Activated T-cell treated with anti-CD3 and anti-CD28 coated beads, Interleukin-2, amount 50 U/mL, for 1 hour (primary cell): Measurements from ENCODE around the gene S100B.

ENCODE experiments used
- DNase-seq: peaks from one replicate; pipeline ENCODE4 v3.0.0-alpha.2; 2020

S100B gene

GRCh38 chr21:46626975-46627501 lies 22.2 kb upstream of the S100B start:
- no peak for DNase-seq

DNA sequence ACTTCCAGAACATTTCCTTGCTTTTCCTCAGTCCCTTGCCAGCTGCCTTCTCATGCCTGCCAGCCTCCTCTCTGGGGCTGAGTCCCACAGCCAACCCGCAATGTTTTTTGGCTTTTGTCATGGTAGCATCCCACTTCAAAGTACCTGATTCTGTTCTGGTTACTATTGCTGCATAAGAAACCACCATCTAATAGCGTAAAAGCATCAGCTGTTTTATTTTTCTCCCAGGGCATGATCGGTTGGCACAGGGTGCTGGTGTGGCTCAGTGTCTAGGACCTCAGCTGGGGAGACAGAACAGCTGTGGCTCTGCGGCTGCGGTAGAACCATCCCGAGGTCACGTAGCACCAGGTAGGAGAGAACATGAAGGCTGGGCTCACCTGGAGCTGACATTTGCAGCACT lies 21.7 kb upstream of the S100B start:
- DNase-seq, result no peak

GRCh38 chr21:46625759-46626158 lies 20.9 kb upstream of the S100B start:
- no peak for DNase-seq

DNA sequence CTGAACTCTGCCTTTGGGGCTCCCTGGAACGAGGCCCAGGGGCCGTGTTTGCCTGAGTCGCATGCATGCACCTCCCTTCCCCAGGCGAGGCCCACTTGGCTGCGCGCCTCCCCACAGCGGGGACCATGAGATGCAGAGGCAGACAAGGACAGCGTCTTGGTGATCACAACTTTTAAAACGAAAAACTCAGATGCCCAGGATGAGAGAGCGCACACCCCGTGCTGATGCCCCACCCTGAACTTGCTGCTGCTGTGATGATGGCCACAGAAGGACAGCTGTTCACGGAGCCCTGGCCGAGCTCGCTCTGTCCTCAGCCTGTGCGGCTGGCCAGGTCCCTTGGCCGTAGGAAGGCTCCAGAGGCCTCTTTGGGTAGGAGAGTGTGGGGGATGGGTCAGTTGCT lies 19.2 kb upstream of the S100B start:
- no peak for DNase-seq

DNA sequence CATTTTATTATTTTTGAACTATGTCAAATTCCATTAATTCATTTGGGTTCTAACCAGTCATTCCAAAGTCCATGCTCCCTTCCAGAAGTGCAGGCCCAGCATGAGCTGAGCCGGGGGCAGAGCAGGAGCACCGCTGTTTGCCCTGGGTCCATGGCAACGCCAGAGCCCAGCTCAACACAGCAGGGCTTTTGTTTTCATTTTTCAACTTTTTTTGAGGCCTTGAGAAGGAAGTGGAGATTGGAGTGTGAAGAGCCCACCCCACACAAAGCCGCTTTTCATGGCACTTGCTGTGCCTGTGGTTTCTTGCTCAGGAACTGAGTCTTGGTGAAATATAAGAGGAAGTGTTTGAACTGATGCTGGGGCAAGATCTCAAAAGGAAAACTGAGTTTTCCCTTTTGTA lies 17.3 kb upstream of the S100B start:
- peak; percentile 46 for DNase-seq

DNA sequence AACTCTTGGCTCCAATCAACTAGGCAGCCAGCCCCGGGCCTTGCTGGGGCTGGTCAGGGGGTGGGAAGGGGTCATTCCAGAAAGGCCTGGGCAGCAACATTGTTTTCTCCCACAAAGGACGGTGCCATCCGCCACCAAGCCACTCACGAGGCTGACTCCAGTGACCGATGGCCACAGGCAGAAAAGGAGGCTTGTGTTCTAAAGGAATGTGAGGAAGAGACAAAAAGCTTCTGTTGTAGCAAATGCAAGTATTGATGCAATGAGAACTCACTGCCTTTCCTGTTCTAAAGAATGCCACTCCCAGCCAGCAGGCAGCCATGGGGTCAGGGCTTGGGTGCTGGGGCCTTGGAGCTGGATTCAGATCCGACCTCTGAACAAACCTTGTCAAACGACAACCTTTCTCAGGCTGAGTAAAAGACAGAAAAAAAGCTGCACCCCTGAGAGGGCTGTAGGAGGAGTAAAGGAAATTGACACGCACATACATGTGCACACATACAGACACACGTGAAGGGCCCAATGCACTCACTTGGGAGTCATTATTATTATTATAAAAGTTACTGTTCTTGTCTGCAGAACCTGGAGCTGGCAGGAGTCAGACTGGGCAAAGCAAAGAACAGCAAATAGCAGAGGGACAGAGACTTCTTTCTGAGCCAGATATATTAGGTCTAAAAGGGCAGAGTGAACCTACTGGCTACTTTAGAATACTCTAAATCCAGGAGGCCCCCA lies 16.7 kb upstream of the S100B start:
- DNase-seq, result no peak

DNA sequence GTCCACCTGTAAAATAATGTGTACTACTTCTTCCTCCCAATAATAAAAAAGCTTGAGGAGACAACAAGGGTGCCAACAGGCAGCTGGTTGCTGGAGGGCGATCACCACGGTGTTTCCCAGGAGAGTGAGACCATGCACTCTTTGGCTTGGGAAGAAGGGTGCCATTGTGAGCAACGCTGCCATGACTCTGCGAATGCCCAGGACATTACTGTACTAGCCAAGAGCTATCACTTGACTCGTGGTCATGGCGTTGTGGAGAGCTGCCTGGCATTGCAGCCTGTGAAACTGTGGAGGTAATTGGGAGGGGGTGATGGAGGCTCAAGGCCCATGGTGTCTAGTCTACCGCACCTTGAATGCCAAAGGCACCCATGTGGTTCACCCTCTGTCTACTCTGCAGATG lies 16.0 kb upstream of the S100B start:
- DNase-seq, result no peak

DNA sequence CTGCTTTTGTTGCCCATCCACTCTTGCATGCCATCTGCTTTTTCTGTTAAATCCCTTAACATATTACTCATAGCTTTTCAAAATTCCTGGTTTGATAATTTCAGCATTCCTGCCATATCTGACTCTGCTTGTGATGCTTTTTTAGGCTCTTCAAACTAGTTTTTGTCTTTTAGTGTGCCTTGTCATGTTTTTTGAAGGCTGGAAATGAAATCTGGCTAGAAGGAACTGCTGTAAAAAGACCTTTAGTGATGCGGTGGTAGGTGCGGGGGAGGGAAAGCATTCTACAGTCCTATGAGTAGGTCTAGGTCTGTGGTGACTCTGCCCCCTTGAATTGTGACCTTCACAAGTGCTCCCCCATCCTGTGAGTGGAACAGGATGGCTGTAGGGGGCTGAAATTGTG lies 15.0 kb upstream of the S100B start:
- DNase-seq, result no peak

DNA sequence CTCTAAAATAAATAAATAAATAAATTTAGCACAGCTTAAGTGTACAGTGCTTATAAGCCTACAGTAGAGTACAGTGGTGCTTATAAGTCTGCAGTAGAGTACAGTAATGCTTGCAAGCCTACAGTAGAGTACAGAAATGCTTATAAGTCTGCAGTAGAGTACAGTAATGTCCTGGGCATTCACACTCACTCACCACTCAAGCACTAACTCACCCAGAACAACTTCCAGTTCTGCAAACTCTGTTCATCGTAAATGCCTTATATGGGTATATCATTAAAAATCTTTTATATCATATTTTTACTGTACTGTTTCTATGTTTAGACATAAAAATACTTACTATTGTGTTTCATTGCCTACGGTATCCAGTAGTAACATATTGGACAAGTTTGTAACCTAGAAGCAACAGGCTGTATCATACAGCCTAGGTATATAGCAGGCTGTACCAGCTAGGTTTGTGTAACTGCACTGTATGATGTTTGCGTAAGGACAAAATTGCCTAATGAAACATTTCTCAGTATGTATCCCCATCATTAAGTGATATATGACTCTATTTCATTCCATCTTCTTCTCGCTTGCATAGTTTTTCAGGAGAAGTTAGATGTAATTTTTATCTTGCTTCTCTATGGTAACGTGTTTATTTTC lies 14.0 kb upstream of the S100B start:
- DNase-seq, result no peak

- no peak for DNase-seq
Measured at GRCh38 chr21:46617267-46618051, 12.6 kb upstream of the S100B start.

- DNase-seq, result no peak
Measured at GRCh38 chr21:46616656-46617055, 11.8 kb upstream of the S100B start.

DNA sequence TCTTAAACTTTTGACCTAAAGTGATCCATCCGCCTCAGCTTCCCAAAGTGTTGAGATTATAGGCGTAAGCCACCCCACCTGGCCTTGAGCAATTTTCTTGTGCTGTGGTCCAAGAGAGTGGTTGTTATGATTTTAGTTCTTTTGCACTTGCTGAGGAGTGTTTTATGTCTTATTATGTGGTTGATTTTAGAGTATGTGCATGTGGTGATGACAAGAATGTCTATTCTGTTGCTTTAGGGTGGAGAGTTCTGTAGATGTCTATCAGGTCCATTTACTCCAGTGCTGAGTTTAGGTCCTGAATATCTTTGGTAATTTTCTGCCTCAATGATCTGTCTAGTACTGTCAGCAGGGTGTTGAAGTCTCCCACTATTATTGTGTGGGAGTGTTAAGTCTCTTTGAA lies 11.2 kb upstream of the S100B start:
- no peak for DNase-seq

DNA sequence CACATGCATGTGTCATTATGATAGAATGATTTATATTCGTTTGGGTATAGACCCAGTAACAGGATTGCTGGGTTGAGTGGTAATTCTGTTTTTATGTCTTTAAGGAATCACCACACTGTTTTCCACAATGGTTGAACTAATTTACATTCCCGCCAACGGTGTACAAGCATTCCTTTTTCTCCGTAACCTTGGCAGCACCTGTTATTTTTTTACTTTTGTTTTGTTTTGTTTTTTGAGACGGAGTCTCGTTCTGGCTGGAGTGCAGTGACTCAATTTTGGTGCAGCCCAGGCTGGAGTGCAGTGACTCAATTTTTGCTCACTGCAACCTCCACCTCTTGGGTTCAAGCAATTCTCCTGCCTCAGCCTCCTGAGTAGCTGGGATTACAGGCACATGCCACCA lies 8.5 kb upstream of the S100B start:
- DNase-seq, result no peak

DNA sequence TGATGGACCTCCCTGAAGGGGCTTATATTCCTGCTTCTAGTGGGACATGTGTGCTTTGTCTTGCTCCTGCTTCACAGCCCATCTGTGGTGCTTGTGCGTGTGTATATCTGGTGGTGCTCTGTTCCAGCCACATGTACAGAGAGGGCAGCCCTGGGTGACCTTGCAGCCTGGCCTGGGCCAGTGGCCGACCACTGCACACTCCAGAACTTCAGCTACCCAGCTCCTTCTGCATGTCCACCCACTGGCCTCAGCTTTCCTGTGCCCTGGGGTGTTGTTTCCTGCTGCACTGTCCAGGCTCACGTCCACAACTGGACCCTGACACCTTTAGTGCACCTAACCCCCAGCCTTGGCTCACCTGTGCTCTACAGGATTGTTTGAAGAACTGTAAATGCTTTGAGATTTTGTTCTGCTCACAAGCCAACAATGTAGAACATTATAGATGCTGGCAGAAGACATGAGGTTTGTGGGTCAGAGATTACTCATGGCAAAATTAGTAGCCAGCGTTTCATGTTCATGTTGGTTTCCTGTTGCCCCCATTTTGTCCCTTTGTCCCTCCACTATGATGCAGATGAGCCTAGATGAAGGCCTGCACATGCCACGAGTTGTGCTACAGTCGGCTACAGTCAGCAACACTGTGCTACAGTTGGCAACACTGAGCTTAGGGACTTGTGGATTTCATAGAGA lies 5.3 kb upstream of the S100B start:
- DNase-seq, result no peak

DNA sequence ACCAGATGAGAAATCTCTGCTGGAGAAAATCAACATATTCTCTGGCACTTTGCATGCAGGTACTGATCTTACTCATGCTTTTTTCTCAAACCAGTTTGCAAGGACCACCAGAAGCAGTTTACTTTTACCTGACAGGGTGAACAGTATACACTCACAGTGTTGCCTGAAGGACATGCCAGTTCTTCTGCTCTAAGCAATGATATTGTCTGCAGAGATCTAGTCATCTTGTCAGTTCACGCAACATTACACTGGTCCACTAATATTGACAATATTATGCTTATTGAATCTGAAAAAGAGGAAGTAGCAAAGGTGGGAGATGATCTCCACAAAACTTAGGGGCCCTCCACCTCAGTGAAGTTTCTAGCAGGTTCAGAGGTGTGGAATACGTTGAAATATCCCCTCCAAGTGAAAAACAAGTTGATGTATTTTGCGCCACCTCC lies 3.8 kb upstream of the S100B start:
- DNase-seq, result no peak

GRCh38 chr21:46607636-46608035 lies 2.8 kb upstream of the S100B start:
- DNase-seq, result no peak

- no peak for DNase-seq
Measured at GRCh38 chr21:46606427-46606813, 1.5 kb upstream of the S100B start.

- DNase-seq, result peak; percentile 52
Measured at GRCh38 chr21:46605767-46606426, 1.0 kb upstream of the S100B start.

DNA sequence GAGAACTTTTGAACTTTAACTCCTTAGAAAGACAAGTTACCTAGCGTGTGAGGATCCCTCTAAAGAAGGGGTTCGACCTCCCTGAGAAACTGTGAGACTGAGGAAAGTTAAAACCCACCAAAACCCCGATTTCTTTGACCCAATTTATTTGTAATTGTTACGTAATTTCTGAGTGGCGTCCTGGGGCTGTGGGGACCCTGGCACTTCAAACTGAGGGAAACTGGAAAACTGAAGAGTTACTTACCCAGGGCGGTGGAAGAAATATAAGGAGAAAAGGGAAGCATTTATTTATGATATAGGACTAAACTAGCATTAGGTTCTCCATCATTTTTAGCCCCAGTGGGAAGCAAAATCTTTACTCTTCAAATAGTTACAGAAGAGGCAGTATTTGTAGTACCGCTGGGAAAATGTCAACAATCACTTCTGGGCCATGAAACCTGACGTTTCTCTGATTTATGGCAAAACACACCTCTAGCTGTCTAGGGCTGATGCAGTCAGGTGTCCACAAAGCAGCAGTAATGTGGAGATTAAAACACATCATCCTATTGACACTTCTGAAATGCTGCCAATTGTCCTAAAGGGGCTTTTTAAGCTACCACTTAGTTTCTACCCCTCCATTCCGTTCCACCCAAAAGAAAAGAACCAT lies 430 bp downstream of the S100B start:
- DNase-seq, result no peak

DNA sequence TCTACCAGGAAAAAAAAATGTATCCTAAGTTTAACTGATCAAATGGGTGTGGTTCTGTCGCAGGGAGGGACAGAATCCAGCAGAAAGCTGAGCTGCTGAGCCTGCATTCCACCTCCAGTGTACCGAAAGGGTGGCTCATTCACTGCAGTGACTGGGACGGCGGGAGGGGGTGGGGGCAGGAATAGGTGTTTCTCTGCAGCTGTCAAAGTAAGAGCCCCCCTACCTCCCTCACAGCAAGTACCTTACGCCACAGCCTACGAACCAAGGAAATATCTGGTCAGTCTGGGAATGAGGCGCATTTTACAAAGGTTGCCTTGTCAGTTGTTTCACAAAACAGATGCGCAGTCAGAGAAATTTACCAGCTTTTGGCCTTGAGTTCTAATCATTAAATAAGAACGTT lies 1.7 kb downstream of the S100B start:
- no peak for DNase-seq

GRCh38 chr21:46600978-46601377 lies 3.9 kb downstream of the S100B start:
- no peak for DNase-seq

GRCh38 chr21:46600305-46600704 lies 4.6 kb downstream of the S100B start:
- DNase-seq, result no peak
